Transverse colon (tissue), 4 donors: ENCODE results near the gene MAP3K14.

Experiments used
- EP300 ChIP-seq: sonication (generic); formaldehyde crosslinking; IDR thresholded peaks from one replicate; pipeline ENCODE4 v1.6.1; 2017; ENCODE audit warnings: antibody characterized with exemption, low read depth
- POLR2A ChIP-seq: fragments of 450-650 bp; IDR thresholded peaks from one replicate; pipeline ENCODE4 v1.6.1; 2016; ENCODE audit warnings: antibody characterized with exemption, mild to moderate bottlenecking, moderate library complexity
- POLR2AphosphoS5 ChIP-seq, 3 donors: sonication (generic); formaldehyde crosslinking; IDR thresholded peaks; one replicate each; pipeline ENCODE4 v1.6.1; 2016; ENCODE audit warnings: antibody characterized with exemption in 3 of 3
- TF ChIP-seq, protein P1 (sequence below), 5 experiments: fragments of 200-600 bp in 3 of 5; fragments of 450-650 bp in 2 of 5; sonication (generic) in 3 of 5; IDR thresholded peaks; 1 replicate in 2 of 5; 2 replicates in 3 of 5; pipeline ENCODE4 v1.5.1; 2016 to 2017; ENCODE audit warnings: antibody characterized with exemption in 5 of 5, inconsistent platforms in 3 of 5, mild to moderate bottlenecking in 2 of 5, moderate library complexity in 1 of 5

DNA sequence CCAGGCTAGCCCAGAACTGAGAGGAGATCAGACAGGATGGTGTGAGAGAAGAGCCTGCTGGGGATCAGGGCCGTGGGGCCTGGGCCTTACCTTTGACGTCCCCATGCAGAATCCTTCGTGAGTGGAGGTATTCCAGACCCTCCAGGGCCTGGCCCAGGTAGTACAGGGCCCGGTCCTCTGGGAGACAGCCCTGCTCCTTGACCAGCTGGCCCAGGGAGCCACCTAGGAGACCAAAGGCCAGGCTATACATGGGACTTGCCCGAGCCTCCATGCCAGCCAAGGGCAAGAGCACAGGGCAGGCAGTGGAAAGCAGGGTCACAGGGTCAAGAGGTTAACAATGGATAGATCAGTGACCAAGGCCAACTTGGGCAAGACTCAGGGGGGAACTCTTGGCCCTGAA lies 42.8 kb downstream of the MAP3K14 start:
- TF ChIP-seq, protein P1, sequence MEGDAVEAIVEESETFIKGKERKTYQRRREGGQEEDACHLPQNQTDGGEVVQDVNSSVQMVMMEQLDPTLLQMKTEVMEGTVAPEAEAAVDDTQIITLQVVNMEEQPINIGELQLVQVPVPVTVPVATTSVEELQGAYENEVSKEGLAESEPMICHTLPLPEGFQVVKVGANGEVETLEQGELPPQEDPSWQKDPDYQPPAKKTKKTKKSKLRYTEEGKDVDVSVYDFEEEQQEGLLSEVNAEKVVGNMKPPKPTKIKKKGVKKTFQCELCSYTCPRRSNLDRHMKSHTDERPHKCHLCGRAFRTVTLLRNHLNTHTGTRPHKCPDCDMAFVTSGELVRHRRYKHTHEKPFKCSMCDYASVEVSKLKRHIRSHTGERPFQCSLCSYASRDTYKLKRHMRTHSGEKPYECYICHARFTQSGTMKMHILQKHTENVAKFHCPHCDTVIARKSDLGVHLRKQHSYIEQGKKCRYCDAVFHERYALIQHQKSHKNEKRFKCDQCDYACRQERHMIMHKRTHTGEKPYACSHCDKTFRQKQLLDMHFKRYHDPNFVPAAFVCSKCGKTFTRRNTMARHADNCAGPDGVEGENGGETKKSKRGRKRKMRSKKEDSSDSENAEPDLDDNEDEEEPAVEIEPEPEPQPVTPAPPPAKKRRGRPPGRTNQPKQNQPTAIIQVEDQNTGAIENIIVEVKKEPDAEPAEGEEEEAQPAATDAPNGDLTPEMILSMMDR (IDR thresholded peaks at IDR 0.05), result no peak
- TF ChIP-seq EP300 (no peak), POLR2AphosphoS5 (IDR thresholded peaks at IDR 0.05) (no peak), POLR2A (no peak)
